Stimulated activated CD8-positive, alpha-beta memory T cell treated with anti-CD3 and anti-CD28 coated beads, Interleukin-7, amount 100 ng/mL, for 48 hours (primary cell): ENCODE measurements around the gene COMMD8.
"Not testable (repeated sequence)": the region's sequence is repeated elsewhere in the genome, so short reads cannot be mapped to it uniquely, and the experiment has no call there.

Experiments used
- DNase-seq, 2 donors: peaks; one replicate each; pipeline ENCODE4 v3.0.0-alpha.2; 2020; ENCODE audit warnings: low read depth in 1 of 2; ENCODE audit errors: extremely low read depth in 1 of 2

COMMD8 gene

GRCh38 chr4:47463235-47463956 lies at the start of gene COMMD8:
Gene COMMD8 (minus strand): TSS chr4:47463702. CDS start chr4:47463651, 51 bp downstream.
- peak; percentile 90 to 96 for DNase-seq

GRCh38 chr4:47510506-47511143 lies 47.1 kb upstream of the COMMD8 start:
- DNase-seq: no peak

- no peak for DNase-seq
These were observed 42.2 kb upstream of the COMMD8 start for GRCh38 chr4:47505666-47506065.

- DNase-seq: no peak
These were observed 41.6 kb upstream of the COMMD8 start for GRCh38 chr4:47505147-47505546.

- no peak for DNase-seq
These were observed 37.3 kb upstream of the COMMD8 start for GRCh38 chr4:47500776-47501175.

- no peak for DNase-seq
These were observed 36.2 kb upstream of the COMMD8 start for GRCh38 chr4:47499700-47500099.

GRCh38 chr4:47498899-47499298 lies 35.4 kb upstream of the COMMD8 start:
- no peak for DNase-seq

GRCh38 chr4:47494124-47494430 lies 30.6 kb upstream of the COMMD8 start:
- no peak for DNase-seq

- no peak for DNase-seq
These were observed 30.0 kb upstream of the COMMD8 start for GRCh38 chr4:47493238-47494123.

GRCh38 chr4:47490550-47490949 lies 27.0 kb upstream of the COMMD8 start:
- DNase-seq: no peak

GRCh38 chr4:47488706-47489105 lies 25.2 kb upstream of the COMMD8 start:
- DNase-seq: no peak

- not testable (repeated sequence) for DNase-seq
These were observed 23.2 kb upstream of the COMMD8 start for GRCh38 chr4:47486727-47487126.

GRCh38 chr4:47486231-47486673 lies 22.8 kb upstream of the COMMD8 start:
- DNase-seq: no peak

- DNase-seq: no peak
These were observed 22.3 kb upstream of the COMMD8 start for GRCh38 chr4:47485768-47486167.

- DNase-seq: peak; percentile 64 to 80
These were observed 21.7 kb upstream of the COMMD8 start, which contains the start of gene ATP10D for GRCh38 chr4:47485047-47485692. Gene ATP10D (plus strand): TSS chr4:47485275. CDS start chr4:47512541, 27,266 bp downstream.

GRCh38 chr4:47484168-47484567 lies 20.7 kb upstream of the COMMD8 start:
- no peak for DNase-seq

- no peak for DNase-seq
These were observed 20.2 kb upstream of the COMMD8 start for GRCh38 chr4:47483745-47484144.

- no peak for DNase-seq
These were observed 18.8 kb upstream of the COMMD8 start for GRCh38 chr4:47482326-47482725.

- no peak for DNase-seq
These were observed 15.3 kb upstream of the COMMD8 start for GRCh38 chr4:47478804-47479203.

GRCh38 chr4:47475411-47475810 lies 11.9 kb upstream of the COMMD8 start:
- no peak for DNase-seq

- DNase-seq: no peak
These were observed 11.3 kb upstream of the COMMD8 start for GRCh38 chr4:47474799-47475198.
